Measurements from ENCODE around the gene DPY30. TPM values are rescaled to one million over a fixed set of nuclear protein-coding genes. Genes with fewer than 3 reads are reported as not detected.

Gene DPY30
- total RNA-seq, 1 donor from 2014 or later: 70.1 TPM

GRCh38 chr2:32008805-32009515 lies 30.6 kb downstream of the DPY30 start:
- peak overlapping the region; percentile 93 for H3K4me3 Mint-ChIP-seq (ENCODE audit: unreplicated experiment)
- H3K27ac Mint-ChIP-seq (ENCODE audit: unreplicated experiment): peak overlapping the region; percentile 85
- no peak for TF ChIP-seq CTCF (IDR thresholded peaks at IDR 0.05; ENCODE audit: unreplicated experiment)
- H3K27me3 Mint-ChIP-seq (ENCODE audit: unreplicated experiment): peaks cover 15% of the 10 kb centered on the region
- no peak for DNase-seq (ENCODE audit: low spot score)
- H3K36me3 Mint-ChIP-seq (ENCODE audit: low read depth, unreplicated experiment): peaks cover 9% of the 10 kb centered on the region
- H3K9me3 Mint-ChIP-seq (ENCODE audit: unreplicated experiment): no peaks in the 10 kb centered on the region
- H3K4me1 Mint-ChIP-seq (ENCODE audit: unreplicated experiment): peaks cover 18% of the 10 kb centered on the region

GRCh38 chr2:32007121-32007391 lies 32.5 kb downstream of the DPY30 start:
- DNase-seq (ENCODE audit: low spot score): no peak
- H3K9me3 Mint-ChIP-seq (ENCODE audit: unreplicated experiment): no peaks in the 10 kb centered on the region
- peaks cover 8% of the 10 kb centered on the region for H3K36me3 Mint-ChIP-seq (ENCODE audit: low read depth, unreplicated experiment)
- no peak for TF ChIP-seq CTCF (IDR thresholded peaks at IDR 0.05; ENCODE audit: unreplicated experiment)
- peaks cover 14% of the 10 kb centered on the region for H3K27me3 Mint-ChIP-seq (ENCODE audit: unreplicated experiment)
- peaks cover 22% of the 10 kb centered on the region for H3K4me1 Mint-ChIP-seq (ENCODE audit: unreplicated experiment)
- H3K27ac Mint-ChIP-seq (ENCODE audit: unreplicated experiment): no peak overlapping the region
- no peak overlapping the region for H3K4me3 Mint-ChIP-seq (ENCODE audit: unreplicated experiment)

- H3K4me3 Mint-ChIP-seq (ENCODE audit: unreplicated experiment): no peak overlapping the region
- peaks cover 10% of the 10 kb centered on the region for H3K27me3 Mint-ChIP-seq (ENCODE audit: unreplicated experiment)
- TF ChIP-seq CTCF (IDR thresholded peaks at IDR 0.05; ENCODE audit: unreplicated experiment): no peak
- DNase-seq (ENCODE audit: low spot score): no peak
- peaks cover 6% of the 10 kb centered on the region for H3K36me3 Mint-ChIP-seq (ENCODE audit: low read depth, unreplicated experiment)
- peaks cover 22% of the 10 kb centered on the region for H3K4me1 Mint-ChIP-seq (ENCODE audit: unreplicated experiment)
- no peaks in the 10 kb centered on the region for H3K9me3 Mint-ChIP-seq (ENCODE audit: unreplicated experiment)
- no peak overlapping the region for H3K27ac Mint-ChIP-seq (ENCODE audit: unreplicated experiment)
Observed at GRCh38 chr2:32005371-32005976, 34.1 kb downstream of the DPY30 start.

GRCh38 chr2:32003791-32004190 lies 35.8 kb downstream of the DPY30 start:
- Mint-ChIP-seq H3K4me1 (ENCODE audit: unreplicated experiment) (peaks cover 18% of the 10 kb centered on the region), H3K27ac (ENCODE audit: unreplicated experiment) (no peak overlapping the region), H3K9me3 (ENCODE audit: unreplicated experiment) (no peaks in the 10 kb centered on the region), H3K36me3 (ENCODE audit: low read depth, unreplicated experiment) (peaks cover 2% of the 10 kb centered on the region), H3K27me3 (ENCODE audit: unreplicated experiment) (peaks cover 4% of the 10 kb centered on the region), H3K4me3 (ENCODE audit: unreplicated experiment) (no peak overlapping the region)
- no peak for TF ChIP-seq CTCF (IDR thresholded peaks at IDR 0.05; ENCODE audit: unreplicated experiment)
- DNase-seq (ENCODE audit: low spot score): no peak

- Mint-ChIP-seq H3K9me3 (ENCODE audit: unreplicated experiment) (no peaks in the 10 kb centered on the region), H3K36me3 (ENCODE audit: low read depth, unreplicated experiment) (no peaks in the 10 kb centered on the region), H3K4me1 (ENCODE audit: unreplicated experiment) (peaks cover 16% of the 10 kb centered on the region), H3K27me3 (ENCODE audit: unreplicated experiment) (peaks cover 3% of the 10 kb centered on the region), H3K4me3 (ENCODE audit: unreplicated experiment) (no peak overlapping the region), H3K27ac (ENCODE audit: unreplicated experiment) (no peak overlapping the region)
- no peak for DNase-seq (ENCODE audit: low spot score)
- no peak for TF ChIP-seq CTCF (IDR thresholded peaks at IDR 0.05; ENCODE audit: unreplicated experiment)
Observed at GRCh38 chr2:32002406-32002805, 37.2 kb downstream of the DPY30 start.
